Measurements from ENCODE around the gene TBC1D2. TPM values are rescaled to one million over a fixed set of nuclear protein-coding genes. Genes with fewer than 3 reads are reported as not detected.

Gene TBC1D2
- total and polyA plus RNA-seq, 2 of the 13 experiments (the other 11 are each of a cell fraction or from before 2014, with no cell fraction given), result 2.0 to 2.8 TPM

DNA sequence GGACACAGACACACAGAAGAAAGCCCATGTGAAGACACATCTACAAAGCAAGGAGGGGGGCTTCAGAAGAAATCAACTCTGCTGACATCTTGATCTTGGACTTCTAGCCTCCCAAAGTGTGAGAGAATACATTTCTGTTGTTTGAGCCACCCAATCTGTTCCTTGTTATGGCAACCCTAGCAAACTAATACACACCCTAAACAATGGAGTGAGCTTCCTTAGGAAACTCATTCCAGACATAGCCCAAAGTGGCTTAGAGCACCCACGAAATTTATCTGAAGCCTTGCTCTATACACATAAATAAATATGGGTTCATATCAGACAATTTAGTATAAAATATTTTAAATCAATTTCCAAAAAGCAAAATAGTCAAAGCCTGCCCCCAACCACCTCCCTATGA lies 7.6 kb upstream of the TBC1D2 start:
- Histone ChIP-seq H3K4me3 (replicated peaks in 1 of 3; ENCODE audit: insufficient read depth in 1 of 3, low read depth in 2 of 3, low read length in 3 of 3) (no peak overlapping the region), H3K27me3 (ENCODE audit: control insufficient read depth in 1 of 2, insufficient read depth in 2 of 2, low read length in 2 of 2) (no peaks in the 10 kb centered on the region), H3K79me2 (ENCODE audit: insufficient read depth, low read length) (no peaks in the 10 kb centered on the region), H3K9me3 (ENCODE audit: low read length) (no peaks in the 10 kb centered on the region), H3K4me2 (ENCODE audit: low read depth, low read length) (no peak overlapping the region), H3K36me3 (replicated peaks in 1 of 2; ENCODE audit: control insufficient read depth in 1 of 2, insufficient read depth in 2 of 2, low read length in 2 of 2) (no peaks in the 10 kb centered on the region), H3K9ac (ENCODE audit: insufficient read depth, low read depth, low read length) (no peak overlapping the region), H3K27ac (ENCODE audit: extremely low read length, insufficient read depth, low read length) (no peak overlapping the region), H4K20me1 (ENCODE audit: insufficient read depth, low read length) (no peaks in the 10 kb centered on the region), H2AFZ (ENCODE audit: low read length) (no peak overlapping the region), H3K4me1 (ENCODE audit: insufficient read depth, low read length) (peaks cover 18% of the 10 kb centered on the region)
- 9% methylated on average over 1 of the region's 1 CpG for WGBS (ENCODE audit: low lambda C conversion rate)
- BruUV-seq (replicated peaks), result no TSS peak
- in situ Hi-C loops (cut with HindIII; ENCODE audit: extremely low pct_ligation_motif_present, low pct_unique_long_range_greater_than_20kb) (loop anchor here (5.0 kb wide), 1 partner anchor 56 kb away; no protein-coding TSS in a partner anchor), intact Hi-C loops (cut with micrococcal nuclease; ENCODE audit: unreplicated experiment) (loop anchor here (1.0 to 5.0 kb wide), 4 partner anchors 58 to 341 kb away; partner anchors contain the start of genes CORO2A and TRMO)
- ChIA-PET POLR2A (interaction anchor here (0.6 kb wide), 1 partner anchor 205 kb away, joined by 4 read pairs; no protein-coding TSS in a partner anchor), CTCF (ENCODE audit: low intra/inter-chr PET ratio, low total read pairs) (interaction anchor here (0.8 to 3.1 kb wide), 4 partner anchors 58 to 339 kb away, joined by 8 to 42 read pairs (median 12); partner anchors contain the start of gene CORO2A)
- no peak for DNase-seq (ENCODE audit: low spot score)
- ATAC-seq, result no peak
- no peak for FAIRE-seq
- TF ChIP-seq POLR2AphosphoS5 (IDR thresholded peaks at IDR 0.05; ENCODE audit: low read depth, low read length), result no peak
- no peak for TF ChIP-seq KLF11 (CRISPR knock-in tag; IDR thresholded peaks at IDR 0.05)
- no peak for TF ChIP-seq MZF1 (CRISPR knock-in tag; IDR thresholded peaks at IDR 0.05; ENCODE audit: borderline replicate concordance)
- TF ChIP-seq ZFP41 (CRISPR knock-in tag; IDR thresholded peaks at IDR 0.05; ENCODE audit: borderline replicate concordance), result no peak
- no peak for TF ChIP-seq NAIF1 (CRISPR knock-in tag; IDR thresholded peaks at IDR 0.05; ENCODE audit: borderline replicate concordance)
- TF ChIP-seq ZNF550 (CRISPR knock-in tag; IDR thresholded peaks at IDR 0.05; ENCODE audit: borderline replicate concordance), result no peak
- TF ChIP-seq AHR (CRISPR knock-in tag; IDR thresholded peaks at IDR 0.05), result no peak
- TF ChIP-seq ZNF264 (CRISPR knock-in tag; IDR thresholded peaks at IDR 0.05), result no peak
- TF ChIP-seq ZEB1 (IDR thresholded peaks at IDR 0.05; ENCODE audit: insufficient replicate concordance, low read depth), result no peak
- TF ChIP-seq DNMT1 (CRISPR knock-in tag; IDR thresholded peaks at IDR 0.05), result no peak

All from HepG2 (cell line).